ENCODE data around the gene IRX3. TPM values are rescaled to one million over a fixed set of nuclear protein-coding genes. Genes with fewer than 3 reads are reported as not detected.

The IRX3 gene
- total and polyA plus RNA-seq, 10 of the 15 experiments (the other 5 are each of a cell fraction or from before 2014, with no cell fraction given) = 0.05 TPM; not detected in 9

GRCh38 chr16:54288030-54288834, 1.6 kb upstream of the IRX3 start:
- H3K27ac ChIP-seq (ENCODE audit: control insufficient read depth, insufficient read depth) = no peak overlapping the region
- H3K4me2 ChIP-seq (ENCODE audit: control insufficient read depth, insufficient read depth) = no peak overlapping the region
- CTCF ChIA-PET = no interaction called here
- intact Hi-C loops (cut with micrococcal nuclease; ENCODE audit: unreplicated experiment) (loop anchor here (10.0 kb wide), 1 partner anchor 513 kb away; no protein-coding TSS in a partner anchor), in situ Hi-C loops (cut with MboI) (no loop called here)
- FAIRE-seq (no peak), ATAC-seq (no peak), DNase-seq (ENCODE audit: low read depth, low spot score) (no peak)
- WGBS (ENCODE audit: insufficient coverage, insufficient replicate concordance, low lambda C conversion rate, missing lambda C conversion rate) = 64% methylated on average over 30 of the region's 38 CpGs
- H3K4me1 ChIP-seq (ENCODE audit: control insufficient read depth, insufficient read depth, low read length) = no peaks in the 10 kb centered on the region
- BruUV-seq (replicated peaks) = no TSS peak
- no peaks in the 10 kb centered on the region for H3K36me3 ChIP-seq (ENCODE audit: control insufficient read depth in 2 of 2, insufficient read depth in 2 of 2, low read length in 1 of 2)
- POLR2A ChIA-PET = no interaction called here
- H3K4me3 ChIP-seq = no peak overlapping the region
- SMC1A ChIA-PET (ENCODE audit: uncharacterized antibody, unreplicated experiment) = no interaction called here
- TF ChIP-seq TCF12 (IDR thresholded peaks at IDR 0.05; ENCODE audit: low read depth, low read length) (no peak), ZZZ3 (IDR thresholded peaks at IDR 0.05; ENCODE audit: control insufficient read depth, insufficient read length, low read depth) (no peak), STAT1 (conservative IDR thresholded peaks at IDR 0.05) (no peak), EP300 (IDR thresholded peaks at IDR 0.05; ENCODE audit: borderline replicate concordance in 1 of 2, control insufficient read depth in 1 of 2, low read depth in 2 of 2, low read length in 2 of 2) (no peak), ZNF592 (IDR thresholded peaks at IDR 0.05) (no peak)
- no peak overlapping the region for H3K9ac ChIP-seq (ENCODE audit: control insufficient read depth, insufficient read depth, low read length)
- no peaks in the 10 kb centered on the region for H3K79me2 ChIP-seq (ENCODE audit: control insufficient read depth, insufficient read depth, low read length)
- no peak overlapping the region for H2AFZ ChIP-seq (ENCODE audit: control insufficient read depth, low read depth, low read length)
- H3K27me3 ChIP-seq (replicated peaks in 1 of 2; ENCODE audit: control insufficient read depth in 2 of 2, insufficient read depth in 2 of 2, low read length in 1 of 2) = peaks cover 2 to 8% of the 10 kb centered on the region in 2 experiments
- no peaks in the 10 kb centered on the region; the same call in 2 of the 3 replicates for H3K9me3 ChIP-seq (replicated peaks; ENCODE audit: control insufficient read depth, insufficient read depth, low read length)
- no peaks in the 10 kb centered on the region for H4K20me1 ChIP-seq (ENCODE audit: control insufficient read depth, insufficient read depth)
- RAD21 ChIA-PET (ENCODE audit: unreplicated experiment) = no interaction called here

All from GM12878 (cell line).